ENCODE results near the gene GPR152. TPM values are rescaled to one million over a fixed set of nuclear protein-coding genes. Genes with fewer than 3 reads are reported as not detected.
A peak's percentile ranks its signal among the peaks of the same experiment; 100 is the strongest.
"Not testable (repeated sequence)": the region's sequence is repeated elsewhere in the genome, so short reads cannot be mapped to it uniquely, and the experiment has no call there.

Gene GPR152
- total RNA-seq, 5 donors from 2014 or later (not counting 1 experiment from before 2014, with no cell fraction given): 0.19 TPM; not detected in 4

DNA sequence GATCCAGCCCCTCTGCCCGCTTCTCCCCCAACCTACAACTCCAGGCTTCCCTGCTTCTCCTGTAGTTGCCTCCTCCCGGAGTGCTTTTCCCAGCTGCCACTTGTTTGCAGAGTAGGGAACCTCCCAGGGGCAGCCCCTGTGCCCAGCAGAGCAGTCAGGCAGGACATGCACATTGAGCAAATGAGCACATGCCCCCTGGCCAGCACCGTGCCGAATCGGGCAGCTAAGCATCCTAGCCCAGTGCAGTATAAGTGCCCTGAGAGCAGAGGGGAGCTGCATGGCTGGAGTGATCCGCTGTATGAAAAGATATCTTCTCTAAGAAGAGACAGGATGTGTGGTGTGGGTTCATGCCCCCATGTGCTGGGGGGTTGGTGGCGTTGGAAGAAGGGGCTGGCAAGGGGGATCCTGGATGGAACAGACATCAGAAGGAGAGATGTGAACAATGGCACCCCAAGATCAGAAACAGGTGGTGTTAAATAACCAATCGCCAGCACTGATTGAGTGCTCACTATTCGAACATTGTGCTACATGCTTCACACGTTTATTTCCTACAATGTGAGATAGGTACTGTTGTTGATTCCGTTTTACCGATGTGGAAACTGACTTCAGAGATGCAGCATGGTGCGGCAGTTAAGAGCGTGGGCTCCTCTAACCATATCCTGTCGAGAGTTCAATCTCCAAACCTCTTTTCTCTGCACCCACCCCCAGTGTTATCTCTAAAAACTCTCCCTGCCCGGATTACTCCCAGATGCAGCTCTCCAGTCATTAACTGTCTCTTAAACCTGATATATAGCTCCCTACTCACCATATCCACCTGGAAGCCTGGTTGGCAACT, 31.5 kb upstream of the GPR152 start:
- CTCF ChIA-PET: interaction anchor here in 1 of 2 donors (0.6 kb wide), 1 partner anchor 116 kb away, joined by 5 read pairs; no protein-coding TSS in a partner anchor
- Histone ChIP-seq H3K9me3 (no peaks in the 10 kb centered on the region), H3K4me1 (ENCODE audit: control insufficient read depth in 1 of 2, extremely low read depth in 1 of 2, insufficient read depth in 2 of 2, low read length in 2 of 2) (peaks cover 23 to 71% of the 10 kb centered on the region in 2 experiments), H3K36me3 (ENCODE audit: control insufficient read depth in 2 of 2, extremely low read depth in 1 of 2, insufficient read depth in 1 of 2, low read length in 1 of 2) (peaks cover 4 to 24% of the 10 kb centered on the region in 2 donors), H3K27ac (ENCODE audit: low read length) (peak overlapping the region; percentile 93), H3K4me3 (ENCODE audit: control insufficient read depth in 1 of 2, extremely low read depth in 1 of 2, low read length in 1 of 2) (peak overlapping the region; percentile 62 to 77), H3K27me3 (replicated peaks in 1 of 2; ENCODE audit: control insufficient read depth in 2 of 2, extremely low read depth in 1 of 2, insufficient read depth in 2 of 2, low read length in 1 of 2) (no peaks in the 10 kb centered on the region)
- POLR2A ChIA-PET: no interaction called here
- peaks cover 13% of the 10 kb centered on the region for H3K36me3 Mint-ChIP-seq
- DNase-seq: peak in 34 of 35 experiments; percentile 27 to 87 (median 65)
- H3K4me1 Mint-ChIP-seq: peaks cover 60 to 64% (median 61%) of the 10 kb centered on the region in 3 donors
- WGBS (ENCODE audit: insufficient coverage): 6% methylated on average over 13 of the region's 16 CpGs
- H3K27ac Mint-ChIP-seq: peak overlapping the region; percentile 99
- peak overlapping the region; percentile 86 to 98 (median 95) for H3K4me3 Mint-ChIP-seq
- no peaks in the 10 kb centered on the region for H3K27me3 Mint-ChIP-seq
- H3K9me3 Mint-ChIP-seq: no peaks in the 10 kb centered on the region
- peak; percentile 44 to 65 (median 51) for ATAC-seq (replicated peaks in 1 of 4)

DNA sequence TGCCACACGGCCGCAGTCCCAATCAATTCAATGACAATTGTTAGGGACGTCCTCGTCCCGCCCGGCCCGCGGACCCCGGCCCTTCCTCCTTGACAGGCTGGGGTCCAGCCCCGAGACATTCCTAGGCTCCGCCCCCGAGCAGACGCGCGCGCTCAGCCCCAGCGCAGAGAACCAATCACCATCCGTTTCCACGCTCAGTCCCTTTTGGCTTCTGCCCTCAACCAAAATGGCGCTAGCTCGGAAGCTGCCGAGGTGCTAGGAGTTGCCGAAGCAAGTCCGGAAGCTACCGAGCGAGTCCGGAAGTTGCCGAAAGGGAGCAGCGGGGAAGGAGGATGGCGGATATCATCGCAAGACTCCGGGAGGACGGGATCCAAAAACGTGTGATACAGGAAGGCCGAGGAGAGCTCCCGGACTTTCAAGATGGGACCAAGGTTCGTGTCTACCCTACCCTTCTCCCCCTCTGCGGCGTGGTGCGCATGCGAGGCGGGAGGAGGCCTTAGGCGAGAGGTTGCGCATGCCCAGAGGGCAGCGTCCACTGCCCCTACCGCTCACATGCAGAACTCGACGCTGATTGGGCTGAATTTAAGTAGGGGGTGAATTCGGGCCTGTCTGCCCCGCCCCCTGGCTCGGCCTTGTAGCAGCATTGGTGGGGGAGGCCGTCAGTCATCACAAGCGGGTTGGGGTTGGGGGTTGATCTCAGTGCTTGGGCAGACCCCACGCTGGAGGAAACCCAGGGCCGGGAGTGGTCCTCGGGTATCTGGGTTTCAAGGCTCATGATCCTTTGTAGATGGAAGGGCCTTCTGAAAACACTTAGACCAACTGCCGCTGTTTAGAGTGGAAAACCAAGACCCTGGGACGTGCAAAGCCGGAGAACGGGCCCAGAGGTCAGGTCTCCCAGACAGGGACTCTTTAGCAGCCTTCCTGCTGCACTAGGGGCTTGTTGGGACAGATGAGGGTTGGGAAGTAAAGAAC, 30.6 kb upstream of the GPR152 start, which contains the start of gene AIP:
TSS of gene AIP (plus strand) at position 200 of the 972 bp plus-strand sequence. CDS start at position 333, 133 bp downstream.
- Histone ChIP-seq H3K27me3 (replicated peaks in 1 of 2; ENCODE audit: control insufficient read depth in 2 of 2, extremely low read depth in 1 of 2, insufficient read depth in 2 of 2, low read length in 1 of 2) (no peaks in the 10 kb centered on the region), H3K36me3 (ENCODE audit: control insufficient read depth in 2 of 2, extremely low read depth in 1 of 2, insufficient read depth in 1 of 2, low read length in 1 of 2) (peaks cover 4 to 16% of the 10 kb centered on the region in 2 donors), H3K27ac (ENCODE audit: low read length) (peak within 1 kb of the TSS; percentile 93), H3K9me3 (no peaks in the 10 kb centered on the region), H3K4me3 (ENCODE audit: control insufficient read depth in 1 of 2, extremely low read depth in 1 of 2, low read length in 1 of 2) (peak within 1 kb of the TSS; percentile 62 to 77), H3K4me1 (ENCODE audit: control insufficient read depth in 1 of 2, extremely low read depth in 1 of 2, insufficient read depth in 2 of 2, low read length in 2 of 2) (peaks cover 23 to 62% of the 10 kb centered on the region in 2 experiments)
- CTCF ChIA-PET: interaction anchor here in 1 of 2 donors (0.7 to 1.0 kb wide), 3 partner anchors 23 to 110 kb away, joined by 3 to 8 read pairs (median 4); partner anchors contain the start of genes CLCF1 and PPP1CA
- peaks cover 52 to 55% (median 54%) of the 10 kb centered on the region in 3 donors for H3K4me1 Mint-ChIP-seq
- 1% methylated on average over 48 of the region's 60 CpGs for WGBS (ENCODE audit: insufficient coverage)
- POLR2A ChIA-PET: no interaction called here
- peak within 1 kb of the TSS; percentile 99 for H3K27ac Mint-ChIP-seq
- peaks cover 12% of the 10 kb centered on the region for H3K36me3 Mint-ChIP-seq
- H3K4me3 Mint-ChIP-seq: peak within 1 kb of the TSS; percentile 86 to 98 (median 95)
- H3K27me3 Mint-ChIP-seq: no peaks in the 10 kb centered on the region
- ATAC-seq (replicated peaks in 1 of 4) (peak; percentile 77 to 84 (median 83)), DNase-seq (peak; percentile 93 to 99 (median 97))
- no peaks in the 10 kb centered on the region for H3K9me3 Mint-ChIP-seq

DNA sequence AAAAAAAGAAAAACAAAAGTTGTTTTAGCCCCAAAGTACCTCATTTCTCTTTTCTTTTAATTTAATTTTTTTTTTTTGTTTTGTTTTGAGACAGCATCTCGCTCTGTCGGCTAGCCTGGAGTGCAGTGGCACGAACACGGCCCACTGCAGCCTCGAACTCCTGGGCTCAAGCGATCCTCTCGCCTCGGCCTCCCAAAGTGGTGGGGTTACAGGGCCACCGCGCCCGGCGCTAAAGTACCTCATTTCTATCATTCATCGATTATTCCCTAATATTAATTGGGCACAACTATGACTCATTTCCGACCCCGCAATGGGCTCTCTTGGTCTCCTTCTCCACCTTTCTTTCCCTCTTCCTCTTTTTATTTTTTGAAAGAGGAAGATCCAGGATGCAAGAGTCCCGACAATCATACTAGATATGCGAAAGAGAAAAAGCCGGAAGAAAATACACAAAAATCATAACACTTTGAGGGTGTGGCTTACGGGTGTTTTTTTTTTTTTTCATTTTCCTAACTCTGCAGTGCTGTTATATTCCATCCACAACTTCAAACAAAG, 29.8 kb upstream of the GPR152 start:
- peak overlapping the region; percentile 86 to 98 (median 95) for H3K4me3 Mint-ChIP-seq
- ChIA-PET CTCF (interaction anchor here in 1 of 2 donors (0.7 to 1.0 kb wide), 4 partner anchors 14 to 109 kb away, joined by 3 to 8 read pairs (median 4); partner anchors contain the start of genes CLCF1 and PPP1CA), POLR2A (no interaction called here)
- peak; percentile 2 to 5 (median 4) for ATAC-seq (replicated peaks in 1 of 4)
- 22% methylated on average over 12 of the region's 19 CpGs for WGBS (ENCODE audit: insufficient coverage)
- no peak for DNase-seq
- no peaks in the 10 kb centered on the region for H3K27me3 Mint-ChIP-seq
- peaks cover 45 to 47% (median 47%) of the 10 kb centered on the region in 3 donors for H3K4me1 Mint-ChIP-seq
- H3K9me3 ChIP-seq: no peaks in the 10 kb centered on the region
- peak overlapping the region; percentile 62 to 77 for H3K4me3 ChIP-seq (ENCODE audit: control insufficient read depth in 1 of 2, extremely low read depth in 1 of 2, low read length in 1 of 2)
- H3K27ac ChIP-seq (ENCODE audit: low read length): peak overlapping the region; percentile 93
- peaks cover 4 to 8% of the 10 kb centered on the region in 2 donors for H3K36me3 ChIP-seq (ENCODE audit: control insufficient read depth in 2 of 2, extremely low read depth in 1 of 2, insufficient read depth in 1 of 2, low read length in 1 of 2)
- peak overlapping the region; percentile 99 for H3K27ac Mint-ChIP-seq
- peaks cover 5% of the 10 kb centered on the region for H3K36me3 Mint-ChIP-seq
- no peaks in the 10 kb centered on the region for H3K9me3 Mint-ChIP-seq
- peaks cover 23 to 54% of the 10 kb centered on the region in 2 experiments for H3K4me1 ChIP-seq (ENCODE audit: control insufficient read depth in 1 of 2, extremely low read depth in 1 of 2, insufficient read depth in 2 of 2, low read length in 2 of 2)
- H3K27me3 ChIP-seq (replicated peaks in 1 of 2; ENCODE audit: control insufficient read depth in 2 of 2, extremely low read depth in 1 of 2, insufficient read depth in 2 of 2, low read length in 1 of 2): no peaks in the 10 kb centered on the region

DNA sequence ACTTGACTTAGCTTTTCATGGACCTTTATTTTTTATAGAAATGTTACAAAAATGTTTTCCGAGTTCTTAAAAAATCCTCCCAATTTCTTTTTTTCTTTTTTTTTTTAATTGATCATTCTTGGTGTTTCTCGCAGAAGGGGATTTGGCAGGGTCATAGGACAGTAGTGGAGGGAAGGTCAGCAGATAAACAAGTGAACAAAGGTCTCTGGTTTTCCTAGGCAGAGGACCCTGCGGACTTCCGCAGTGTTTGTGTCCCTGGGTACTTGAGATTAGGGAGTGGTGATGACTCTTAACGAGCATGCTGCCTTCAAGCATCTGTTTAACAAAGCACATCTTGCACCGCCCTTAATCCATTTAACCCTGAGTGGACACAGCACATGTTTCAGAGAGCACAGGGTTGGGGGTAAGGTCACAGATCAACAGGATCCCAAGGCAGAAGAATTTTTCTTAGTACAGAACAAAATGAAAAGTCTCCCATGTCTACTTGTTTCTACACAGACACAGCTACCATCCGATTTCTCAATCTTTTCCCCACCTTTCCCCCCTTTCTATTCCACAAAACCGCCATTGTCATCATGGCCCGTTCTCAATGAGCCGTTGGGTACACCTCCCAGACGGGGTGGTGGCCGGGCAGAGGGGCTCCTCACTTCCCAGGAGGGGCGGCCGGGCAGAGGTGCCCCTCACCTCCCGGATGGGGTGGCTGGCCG, 25.0 kb upstream of the GPR152 start:
- H3K27me3 ChIP-seq (replicated peaks in 1 of 2; ENCODE audit: control insufficient read depth in 2 of 2, extremely low read depth in 1 of 2, insufficient read depth in 2 of 2, low read length in 1 of 2); H3K9me3 Mint-ChIP-seq; H3K4me3 ChIP-seq (ENCODE audit: control insufficient read depth in 1 of 2, extremely low read depth in 1 of 2, low read length in 1 of 2); H3K27me3 Mint-ChIP-seq; H3K4me3 Mint-ChIP-seq; ATAC-seq (replicated peaks in 1 of 4); H3K36me3 ChIP-seq (ENCODE audit: control insufficient read depth in 2 of 2, extremely low read depth in 1 of 2, insufficient read depth in 1 of 2, low read length in 1 of 2); H3K4me1 Mint-ChIP-seq; H3K36me3 Mint-ChIP-seq; DNase-seq; H3K27ac ChIP-seq (ENCODE audit: low read length); H3K27ac Mint-ChIP-seq; H3K9me3 ChIP-seq: not testable (repeated sequence)
- ChIA-PET CTCF (interaction anchor here in 1 of 2 donors (0.7 kb wide), 1 partner anchor 48 kb away, joined by 8 read pairs; no protein-coding TSS in a partner anchor), POLR2A (interaction anchor here in 1 of 2 donors (0.6 kb wide), 1 partner anchor 66 kb away, joined by 11 read pairs; no protein-coding TSS in a partner anchor)
- no CpG with 5 or more reads among the region's 16 CpGs for WGBS (ENCODE audit: insufficient coverage)
- H3K4me1 ChIP-seq (ENCODE audit: control insufficient read depth in 1 of 2, extremely low read depth in 1 of 2, insufficient read depth in 2 of 2, low read length in 2 of 2): peaks cover 0 to 10% of the 10 kb centered on the region in 2 experiments

DNA sequence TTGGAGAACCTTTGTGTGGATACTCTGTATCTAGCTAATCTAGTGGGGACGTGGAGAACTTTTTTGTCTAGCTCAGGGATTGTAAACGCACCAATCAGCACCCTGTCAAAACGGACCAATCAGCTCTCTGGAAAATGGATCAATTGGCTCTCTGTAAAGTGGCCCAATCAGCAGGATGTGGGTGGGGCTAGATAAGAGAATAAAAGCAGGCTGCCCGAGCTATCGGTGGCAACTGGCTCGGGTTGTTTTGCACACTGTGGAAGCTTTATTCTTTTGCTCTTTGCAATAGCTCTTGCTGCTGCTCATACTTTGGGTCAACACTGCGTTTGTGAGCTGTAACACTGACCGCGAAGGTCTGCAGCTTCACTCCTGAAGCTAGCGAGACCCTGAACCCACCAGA, 24.2 kb upstream of the GPR152 start:
- POLR2A ChIA-PET; H3K4me3 ChIP-seq (ENCODE audit: control insufficient read depth in 1 of 2, extremely low read depth in 1 of 2, low read length in 1 of 2); H3K4me1 Mint-ChIP-seq: not testable (repeated sequence)

More for the DNA sequence above, 24.2 kb upstream of the GPR152 start:
- ATAC-seq (replicated peaks in 1 of 4); H3K27ac Mint-ChIP-seq; DNase-seq; H3K27ac ChIP-seq (ENCODE audit: low read length); H3K4me3 Mint-ChIP-seq; H3K36me3 ChIP-seq (ENCODE audit: control insufficient read depth in 2 of 2, extremely low read depth in 1 of 2, insufficient read depth in 1 of 2, low read length in 1 of 2); H3K27me3 ChIP-seq (replicated peaks in 1 of 2; ENCODE audit: control insufficient read depth in 2 of 2, extremely low read depth in 1 of 2, insufficient read depth in 2 of 2, low read length in 1 of 2); H3K36me3 Mint-ChIP-seq; CTCF ChIA-PET; H3K27me3 Mint-ChIP-seq; H3K9me3 Mint-ChIP-seq; H3K9me3 ChIP-seq; H3K4me1 ChIP-seq (ENCODE audit: control insufficient read depth in 1 of 2, extremely low read depth in 1 of 2, insufficient read depth in 2 of 2, low read length in 2 of 2): not testable (repeated sequence)
- 87% methylated on average over 10 of the region's 10 CpGs for WGBS (ENCODE audit: insufficient coverage)

Measured in T-cell (primary cell).